ENCODE data around the gene DENND1B. TPM values are rescaled to one million over a fixed set of nuclear protein-coding genes. Genes with fewer than 3 reads are reported as not detected.

DENND1B gene
- total RNA-seq, 4 donors from 2014 or later = 12.4 to 27.5 (median 15.9) TPM

DNA sequence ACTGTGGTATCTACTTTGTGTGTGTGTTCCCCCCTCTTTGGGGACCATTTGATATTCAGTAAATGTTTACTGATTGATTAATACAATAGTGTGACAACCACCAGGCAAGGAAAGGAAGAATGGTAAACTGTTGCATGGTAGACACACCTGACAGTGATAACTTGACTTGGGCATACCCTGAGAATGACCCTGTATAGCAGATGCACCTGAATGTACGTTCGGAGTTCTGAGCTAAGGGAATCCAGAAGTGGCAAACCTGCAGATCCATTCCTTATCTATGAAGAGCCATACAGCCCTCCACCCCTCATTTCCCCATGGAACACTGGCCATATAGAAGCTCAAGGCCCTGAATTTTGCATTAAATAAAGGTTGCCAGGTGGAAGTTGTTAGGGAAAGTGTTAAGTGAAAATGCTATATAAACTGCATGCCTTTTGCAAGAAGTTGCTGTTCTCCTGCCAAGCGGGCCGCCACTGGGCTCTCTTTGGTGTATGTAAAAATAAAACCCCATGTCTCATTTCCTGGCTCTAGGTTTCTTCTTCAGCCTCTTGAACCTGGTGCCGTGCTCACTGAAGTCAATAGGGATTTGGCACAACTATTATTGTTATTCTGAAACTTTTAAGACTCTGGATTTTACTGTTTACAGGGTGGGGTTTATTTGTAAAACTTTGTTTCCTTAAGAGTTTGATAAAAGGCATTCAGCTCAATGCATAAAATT is 32.6 kb upstream of the DENND1B start:
- TF ChIP-seq, protein P1, sequence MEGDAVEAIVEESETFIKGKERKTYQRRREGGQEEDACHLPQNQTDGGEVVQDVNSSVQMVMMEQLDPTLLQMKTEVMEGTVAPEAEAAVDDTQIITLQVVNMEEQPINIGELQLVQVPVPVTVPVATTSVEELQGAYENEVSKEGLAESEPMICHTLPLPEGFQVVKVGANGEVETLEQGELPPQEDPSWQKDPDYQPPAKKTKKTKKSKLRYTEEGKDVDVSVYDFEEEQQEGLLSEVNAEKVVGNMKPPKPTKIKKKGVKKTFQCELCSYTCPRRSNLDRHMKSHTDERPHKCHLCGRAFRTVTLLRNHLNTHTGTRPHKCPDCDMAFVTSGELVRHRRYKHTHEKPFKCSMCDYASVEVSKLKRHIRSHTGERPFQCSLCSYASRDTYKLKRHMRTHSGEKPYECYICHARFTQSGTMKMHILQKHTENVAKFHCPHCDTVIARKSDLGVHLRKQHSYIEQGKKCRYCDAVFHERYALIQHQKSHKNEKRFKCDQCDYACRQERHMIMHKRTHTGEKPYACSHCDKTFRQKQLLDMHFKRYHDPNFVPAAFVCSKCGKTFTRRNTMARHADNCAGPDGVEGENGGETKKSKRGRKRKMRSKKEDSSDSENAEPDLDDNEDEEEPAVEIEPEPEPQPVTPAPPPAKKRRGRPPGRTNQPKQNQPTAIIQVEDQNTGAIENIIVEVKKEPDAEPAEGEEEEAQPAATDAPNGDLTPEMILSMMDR (IDR thresholded peaks at IDR 0.05; ENCODE audit: low read depth) = no peak

DNA sequence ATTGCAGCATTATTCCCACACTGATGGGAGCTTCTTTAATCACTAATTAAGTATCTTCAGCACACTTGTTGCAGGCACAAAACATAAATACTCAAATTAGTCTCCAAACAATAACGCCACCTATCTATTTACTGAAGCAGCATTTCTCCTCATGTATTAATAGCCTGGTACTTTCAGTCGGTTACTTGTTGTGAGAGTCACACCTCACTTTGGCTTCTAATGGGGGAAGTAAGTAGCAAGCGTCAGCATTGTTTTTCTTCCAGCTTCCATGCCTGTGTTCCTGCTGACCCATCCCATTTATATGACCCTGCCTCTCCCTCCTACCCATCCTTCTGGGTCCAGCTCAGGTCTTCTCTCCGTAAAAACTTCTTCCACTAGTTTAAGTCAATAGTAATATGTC is 31.9 kb upstream of the DENND1B start:
- TF ChIP-seq, protein P1 (IDR thresholded peaks at IDR 0.05; ENCODE audit: low read depth) = no peak

DNA sequence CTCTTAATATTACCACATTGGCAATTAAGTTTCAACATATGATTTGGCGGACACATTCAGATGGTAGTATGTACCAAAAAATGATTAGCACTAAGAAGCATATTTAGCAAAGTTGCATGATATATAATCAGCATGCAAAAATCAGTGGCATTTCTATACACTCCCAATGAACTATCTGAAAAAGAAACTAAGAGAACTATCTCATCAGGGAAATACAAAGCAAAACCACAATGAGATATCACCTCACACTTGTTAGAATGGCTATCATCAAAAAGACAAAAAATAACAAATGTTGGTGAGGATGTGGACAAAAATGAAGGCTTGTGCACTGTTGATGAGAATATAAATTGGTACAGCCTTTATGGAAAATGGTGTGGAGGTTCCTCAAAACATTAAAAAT is 31.4 kb upstream of the DENND1B start:
- TF ChIP-seq, protein P1 (IDR thresholded peaks at IDR 0.05; ENCODE audit: low read depth) = no peak

DNA sequence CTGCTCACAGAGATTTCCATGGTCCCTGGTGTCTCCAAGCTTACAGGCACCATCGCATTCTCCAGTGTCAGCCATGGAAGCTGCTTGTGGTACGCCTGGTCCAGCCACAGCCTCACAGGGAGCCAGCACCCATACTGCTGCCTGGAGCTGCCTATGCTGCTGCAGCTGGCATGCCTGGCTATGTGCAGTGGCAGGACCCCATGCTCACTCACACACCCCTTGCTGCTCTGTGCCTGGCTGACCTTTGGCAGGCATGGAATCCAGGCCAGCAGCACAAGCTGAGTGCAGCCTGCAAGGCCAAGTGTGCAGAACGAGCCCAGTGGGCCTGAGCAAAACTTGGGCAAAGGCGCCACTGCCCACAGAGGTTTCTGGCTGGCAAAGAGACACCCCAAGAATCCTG is 26.4 kb upstream of the DENND1B start:
- TF ChIP-seq, protein P1 (IDR thresholded peaks at IDR 0.05; ENCODE audit: low read depth) = no peak

DNA sequence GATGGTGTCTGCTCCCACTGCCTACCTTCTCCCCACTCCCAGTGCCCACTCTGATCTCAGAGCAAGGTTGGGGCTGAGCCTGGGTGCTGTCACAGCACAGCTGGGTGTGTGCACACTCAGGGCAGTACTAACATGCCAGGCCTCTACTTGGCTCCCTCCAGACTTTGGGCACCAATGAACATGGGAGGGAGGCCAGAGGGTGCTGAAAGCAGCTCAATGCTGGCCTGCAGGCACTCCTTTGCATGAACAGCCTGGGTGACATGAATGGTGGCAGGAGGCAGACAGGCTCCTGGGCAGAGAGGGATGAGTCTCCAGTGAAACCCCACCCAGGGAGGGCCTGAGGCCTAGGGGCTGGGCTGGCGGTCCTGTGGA is 25.8 kb upstream of the DENND1B start:
- TF ChIP-seq, protein P1 (IDR thresholded peaks at IDR 0.05; ENCODE audit: low read depth) = no peak

DNA sequence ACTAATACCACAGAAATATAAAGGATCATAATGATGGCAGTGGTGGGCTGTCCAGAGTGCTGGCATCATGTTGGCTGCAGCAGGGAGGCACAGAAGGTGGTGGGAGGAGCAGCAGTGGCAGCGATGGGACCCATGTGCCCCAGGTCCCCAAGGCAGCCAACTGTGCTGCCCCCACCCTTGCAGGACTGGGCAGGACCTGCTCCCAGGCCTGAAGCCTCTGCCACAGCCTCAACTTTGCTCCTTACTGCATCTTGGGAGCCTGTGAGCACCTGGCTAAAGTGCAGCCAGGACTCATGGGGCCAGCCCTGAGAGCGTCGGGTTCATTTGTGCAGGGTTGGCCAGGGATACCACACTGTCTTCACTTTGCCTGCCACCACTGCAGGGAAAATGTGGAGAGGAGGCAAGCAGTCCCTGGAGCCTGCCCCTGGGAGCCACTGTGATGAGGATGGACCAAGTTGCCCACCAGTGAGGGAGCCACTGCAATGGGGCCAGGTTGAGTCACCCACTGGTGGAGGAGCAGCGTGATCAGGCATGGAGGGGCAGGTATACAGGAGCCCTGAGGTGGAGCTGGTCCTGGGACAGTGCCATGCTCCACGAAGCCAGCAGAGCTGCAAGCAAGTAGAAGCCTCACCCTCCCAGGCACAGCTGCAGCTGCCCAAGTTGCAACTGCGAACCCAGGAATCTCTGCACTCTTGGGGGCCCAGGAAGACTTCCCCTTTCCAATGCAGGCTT is 25.3 kb upstream of the DENND1B start:
- TF ChIP-seq, protein P1 (IDR thresholded peaks at IDR 0.05; ENCODE audit: low read depth) = no peak

DNA sequence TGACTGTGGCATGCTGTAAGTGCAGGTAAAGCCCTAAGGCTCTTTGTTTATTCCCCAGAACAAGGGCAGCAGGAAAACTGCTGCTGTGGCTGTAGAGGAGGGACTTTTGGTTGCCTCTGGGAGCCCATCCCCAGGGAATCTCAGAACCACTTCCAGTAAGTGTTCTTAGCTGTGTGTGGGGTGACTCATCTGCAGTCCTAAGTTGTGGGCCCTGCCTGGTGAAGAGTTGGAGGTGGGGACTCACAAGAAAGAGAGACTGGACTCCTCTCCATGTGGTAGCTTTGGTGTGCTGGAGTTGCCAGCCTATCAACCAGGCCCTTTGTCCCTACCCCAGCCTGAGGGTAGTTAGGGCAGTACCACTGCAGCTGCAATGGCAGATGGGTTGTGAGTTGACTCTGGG is 24.0 kb upstream of the DENND1B start:
- TF ChIP-seq, protein P1 (IDR thresholded peaks at IDR 0.05; ENCODE audit: low read depth) = no peak

Data from subcutaneous adipose tissue (tissue), 4 donors.